ENCODE data around the gene LRRC4C. TPM values are rescaled to one million over a fixed set of nuclear protein-coding genes. Genes with fewer than 3 reads are reported as not detected.
"Not testable (repeated sequence)": the region's sequence is repeated elsewhere in the genome, so short reads cannot be mapped to it uniquely, and the experiment has no call there.

Gene LRRC4C
- total RNA-seq, 3 donors from 2014 or later = 0.29 to 4.1 TPM; not detected in 1

DNA sequence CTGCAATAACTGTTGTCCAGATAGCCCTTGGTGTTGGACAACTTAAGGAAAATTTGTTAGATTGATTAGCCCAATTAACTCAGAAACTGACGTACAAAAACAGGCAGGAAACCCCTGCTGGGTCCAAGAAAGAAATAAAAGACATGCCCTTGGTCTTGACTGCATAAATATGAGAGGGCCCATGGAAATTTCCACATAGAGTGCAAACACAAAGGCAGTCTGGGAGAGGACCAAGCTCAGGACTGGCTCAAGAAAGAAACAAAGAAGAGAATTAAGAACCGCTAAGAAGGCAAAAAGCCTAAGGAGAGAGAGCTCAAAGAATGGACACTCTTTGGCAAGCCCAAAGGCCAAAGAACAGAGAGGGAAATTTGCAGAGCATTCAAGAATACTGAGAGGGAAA is 1243.9 kb downstream of the LRRC4C start:
- Histone ChIP-seq H3K9me3 (no peaks in the 10 kb centered on the region), H3K36me3 (ENCODE audit: low read depth) (no peaks in the 10 kb centered on the region), H3K4me3 (no peak overlapping the region), H3K4me1 (ENCODE audit: low read depth) (no peaks in the 10 kb centered on the region)
- no peak for TF ChIP-seq CTCF (IDR thresholded peaks at IDR 0.05)
- ATAC-seq (no peak), DNase-seq (no peak)
- intact Hi-C loops (cut with DNase I, micrococcal nuclease) = no loop called here

- no peaks in the 10 kb centered on the region for H3K4me1 ChIP-seq (ENCODE audit: low read depth)
- intact Hi-C loops (cut with DNase I, micrococcal nuclease) = no loop called here
- ATAC-seq (no peak), DNase-seq (no peak)
- no peaks in the 10 kb centered on the region for H3K36me3 ChIP-seq (ENCODE audit: low read depth)
- no peak for TF ChIP-seq CTCF (IDR thresholded peaks at IDR 0.05)
- no peak overlapping the region for H3K4me3 ChIP-seq
- no peaks in the 10 kb centered on the region for H3K9me3 ChIP-seq
Measured at GRCh38 chr11:40207416-40207815, 1252.0 kb downstream of the LRRC4C start.

DNA sequence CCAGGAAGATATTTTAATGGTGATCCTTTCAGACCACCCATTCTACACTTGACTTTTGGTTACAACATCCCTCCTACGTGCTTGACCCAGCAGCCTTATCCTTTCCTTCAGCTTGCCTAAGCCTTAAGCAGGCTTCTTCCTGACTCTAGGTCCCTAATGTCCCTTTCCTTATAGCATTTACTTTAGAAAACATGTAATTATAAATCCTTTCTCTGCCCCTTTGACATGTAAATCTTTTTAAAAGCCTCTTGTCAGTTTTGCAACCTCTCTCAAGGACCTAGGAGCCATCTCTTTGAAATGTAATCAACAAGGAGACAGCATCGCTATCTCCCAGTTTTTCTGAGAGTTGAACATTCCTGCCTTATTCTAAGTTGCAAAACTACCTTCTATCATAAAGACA is 1255.2 kb downstream of the LRRC4C start:
- Histone ChIP-seq H3K36me3 (ENCODE audit: low read depth) (no peaks in the 10 kb centered on the region), H3K4me1 (ENCODE audit: low read depth) (no peaks in the 10 kb centered on the region), H3K4me3 (no peak overlapping the region), H3K9me3 (no peaks in the 10 kb centered on the region)
- TF ChIP-seq CTCF (IDR thresholded peaks at IDR 0.05) = no peak
- DNase-seq = no peak
- intact Hi-C loops (cut with DNase I, micrococcal nuclease) = no loop called here
- no peak for ATAC-seq

DNA sequence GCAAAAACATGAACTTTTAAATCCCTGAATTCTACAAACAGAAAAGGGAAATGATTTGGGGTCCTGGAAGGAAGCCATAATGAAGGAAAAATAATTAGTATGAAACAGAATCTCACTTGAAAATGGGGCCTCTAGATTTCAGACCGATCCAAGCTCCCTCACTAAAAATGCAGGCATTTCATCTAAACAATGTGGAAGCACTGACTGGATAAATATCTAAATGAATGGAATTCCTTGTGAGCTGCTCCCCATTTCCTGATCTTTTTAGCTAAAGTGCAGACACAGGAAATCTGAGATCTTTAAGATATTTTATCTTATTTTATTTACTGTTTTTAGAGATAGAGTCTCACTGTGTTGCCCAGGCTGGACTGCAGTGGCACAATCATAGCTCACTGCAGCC is 1255.8 kb downstream of the LRRC4C start:
- no peak for ATAC-seq
- intact Hi-C loops (cut with DNase I, micrococcal nuclease) = no loop called here
- no peak for TF ChIP-seq CTCF (IDR thresholded peaks at IDR 0.05)

DNA sequence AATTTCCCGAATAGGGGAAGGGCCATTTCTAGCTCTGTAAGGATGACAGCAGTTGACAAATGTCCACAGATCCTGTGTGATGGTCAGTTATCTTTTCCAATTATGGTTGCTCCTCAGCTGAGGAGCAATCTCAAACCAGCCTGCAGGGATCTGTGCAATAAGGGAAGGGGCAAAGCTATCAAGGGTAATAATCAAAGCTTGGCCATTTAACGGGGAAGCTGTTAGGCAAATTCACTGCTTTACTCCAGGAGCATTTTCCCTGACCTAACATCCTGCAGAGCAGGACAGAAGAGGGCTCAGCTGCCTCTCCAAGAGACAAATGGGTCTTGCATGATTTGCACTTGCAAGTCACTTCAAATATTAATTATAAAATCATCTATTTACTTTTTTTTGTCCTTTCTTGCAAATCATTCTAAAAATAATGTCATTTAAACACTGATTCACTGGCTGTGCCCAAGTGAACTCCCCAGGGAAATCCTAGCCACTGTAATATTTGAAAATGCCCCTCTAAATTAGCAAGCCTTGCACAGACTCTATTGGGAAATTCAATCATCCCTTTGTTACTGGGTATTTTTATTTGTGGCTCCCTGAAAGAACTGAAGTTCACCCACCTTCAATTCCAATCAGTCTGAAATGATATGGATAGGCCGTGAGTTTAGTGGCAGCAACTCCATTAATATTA is 1256.7 kb downstream of the LRRC4C start:
- no peaks in the 10 kb centered on the region for H3K4me1 ChIP-seq (ENCODE audit: low read depth)
- H3K36me3 ChIP-seq (ENCODE audit: low read depth) = no peaks in the 10 kb centered on the region
- DNase-seq (no peak), ATAC-seq (no peak)
- intact Hi-C loops (cut with DNase I, micrococcal nuclease) = no loop called here
- no peak overlapping the region for H3K4me3 ChIP-seq
- H3K9me3 ChIP-seq = no peaks in the 10 kb centered on the region
- TF ChIP-seq CTCF (IDR thresholded peaks at IDR 0.05) = no peak

More for the DNA sequence above, 1255.8 kb downstream of the LRRC4C start:
- Histone ChIP-seq H3K4me1 (ENCODE audit: low read depth) (no peaks in the 10 kb centered on the region), H3K9me3 (no peaks in the 10 kb centered on the region), H3K36me3 (ENCODE audit: low read depth) (no peaks in the 10 kb centered on the region), H3K4me3 (no peak overlapping the region)
- no peak for DNase-seq

- H3K4me1 ChIP-seq (ENCODE audit: low read depth); H3K4me3 ChIP-seq; ATAC-seq; H3K36me3 ChIP-seq (ENCODE audit: low read depth); DNase-seq; H3K9me3 ChIP-seq; intact Hi-C loops (cut with DNase I, micrococcal nuclease): not testable (repeated sequence)
Measured at GRCh38 chr11:40192590-40192989, 1266.9 kb downstream of the LRRC4C start.

All from mucosa of descending colon (tissue), 3 donors.